Neuronal stem cell (in vitro differentiated cells): ENCODE data around the gene PTPRD.

Source experiments
- DNase-seq: peaks from one replicate; pipeline ENCODE4 v3.0.0-alpha.2; 2013; ENCODE audit warnings: low spot score
- H2AFZ ChIP-seq: one replicate; pipeline ENCODE4 v1.6.1; 2013; ENCODE audit warnings: mild to moderate bottlenecking, low read length, inconsistent platforms
- H2AK5ac ChIP-seq: 2 replicates; pipeline ENCODE4 v1.6.1; 2013; ENCODE audit warnings: low read depth, mild to moderate bottlenecking, inconsistent platforms, low read length, moderate library complexity, mixed read lengths
- H2BK120ac ChIP-seq: 2 replicates; pipeline ENCODE4 v1.6.1; 2013; ENCODE audit warnings: low read depth, mild to moderate bottlenecking, inconsistent platforms, low read length, moderate library complexity, mixed read lengths
- H2BK12ac ChIP-seq: one replicate; pipeline ENCODE4 v1.6.1; 2013; ENCODE audit warnings: low read length, inconsistent platforms
- H2BK15ac ChIP-seq: 2 replicates; pipeline ENCODE4 v1.6.1; 2013; ENCODE audit warnings: mild to moderate bottlenecking, low read length, inconsistent platforms, mixed read lengths
- H2BK5ac ChIP-seq: one replicate; pipeline ENCODE4 v1.6.1; 2013; ENCODE audit warnings: inconsistent platforms, mild to moderate bottlenecking, low read length, moderate library complexity
- H3K14ac ChIP-seq: one replicate; pipeline ENCODE4 v1.6.1; 2013; ENCODE audit warnings: low read length, inconsistent platforms
- H3K18ac ChIP-seq: 2 replicates; pipeline ENCODE4 v1.6.1; 2013; ENCODE audit warnings: low read length, inconsistent platforms
- H3K23ac ChIP-seq: 2 replicates; pipeline ENCODE4 v1.6.1; 2013; ENCODE audit warnings: low read depth, mild to moderate bottlenecking, mixed read lengths, low read length, inconsistent platforms; ENCODE audit not compliant: poor library complexity
- H3K27ac ChIP-seq: replicated peaks from 3 replicates; pipeline ENCODE4 v1.5.1; 2013; ENCODE audit warnings: low read length, inconsistent platforms
- H3K27me3 ChIP-seq, 3 experiments: 2 replicates each; pipeline ENCODE4 v1.6.1; 2013; ENCODE audit warnings: low read length in 3 of 3, mild to moderate bottlenecking in 2 of 3, inconsistent platforms in 1 of 3, low read depth in 1 of 3, mixed read lengths in 1 of 3, moderate library complexity in 1 of 3; ENCODE audit not compliant: control insufficient read depth in 3 of 3, insufficient read depth in 3 of 3
- H3K36me3 ChIP-seq, 2 donors: replicated peaks in 1 of 2; 2 replicates each; pipeline ENCODE4 v1.6.1; 2013; ENCODE audit warnings: low read length in 2 of 2; ENCODE audit not compliant: control insufficient read depth in 2 of 2, insufficient read depth in 2 of 2
- H3K4ac ChIP-seq: 2 replicates; pipeline ENCODE4 v1.6.1; 2013; ENCODE audit warnings: inconsistent platforms, mild to moderate bottlenecking, low read length, moderate library complexity
- H3K4me1 ChIP-seq, 2 donors: 1 replicate in 1 of 2; 2 replicates in 1 of 2; pipeline ENCODE4 v1.6.1; 2013; ENCODE audit warnings: low read length in 2 of 2, low read depth in 1 of 2; ENCODE audit not compliant: control insufficient read depth in 2 of 2, insufficient read depth in 1 of 2
- H3K4me2 ChIP-seq: one replicate; pipeline ENCODE4 v1.6.1; 2013; ENCODE audit warnings: mild to moderate bottlenecking, low read length, inconsistent platforms; ENCODE audit not compliant: insufficient read depth, poor library complexity, severe bottlenecking
- H3K4me3 ChIP-seq, 2 donors: 2 replicates each; pipeline ENCODE4 v1.5.1; 2013; ENCODE audit warnings: low read length in 2 of 2, mild to moderate bottlenecking in 2 of 2, inconsistent platforms in 1 of 2, moderate library complexity in 1 of 2
- H3K79me1 ChIP-seq: one replicate; pipeline ENCODE4 v1.6.1; 2013; ENCODE audit warnings: low read depth, mild to moderate bottlenecking, inconsistent platforms, low read length, moderate library complexity
- H3K9ac ChIP-seq: one replicate; pipeline ENCODE4 v1.6.1; 2013; ENCODE audit warnings: mild to moderate bottlenecking, low read depth, low read length, inconsistent platforms; ENCODE audit not compliant: poor library complexity
- H3K9me3 ChIP-seq, 2 donors: replicated peaks in 1 of 2; 2 replicates each; pipeline versions ENCODE3 to v1.6.1; 2013; ENCODE audit warnings: low read length in 2 of 2, mild to moderate bottlenecking in 2 of 2, inconsistent platforms in 1 of 2, low read depth in 1 of 2, mixed read lengths in 1 of 2, moderate library complexity in 1 of 2; ENCODE audit not compliant: control insufficient read depth in 2 of 2, insufficient read depth in 1 of 2
- H4K8ac ChIP-seq: one replicate; pipeline ENCODE4 v1.6.1; 2013; ENCODE audit warnings: low read depth, mild to moderate bottlenecking, inconsistent platforms, low read length, moderate library complexity
- H4K91ac ChIP-seq: one replicate; pipeline ENCODE4 v1.6.1; 2013; ENCODE audit warnings: low read length, low read depth, mild to moderate bottlenecking, inconsistent platforms; ENCODE audit not compliant: poor library complexity
- WGBS, 2 donors: extraction: QIAGEN DNeasy Blood & Tissue Kit; methylation state at CpG; one replicate each; pipeline ENCODE4 v1.1.7; 2013; ENCODE audit warnings: missing lambda C conversion rate in 2 of 2, mixed read lengths in 1 of 2; ENCODE audit not compliant: insufficient read length in 2 of 2, insufficient replicate concordance in 1 of 2; ENCODE audit errors: extremely low coverage in 2 of 2; 5-methylcytosine and 5-hydroxymethylcytosine counted together

Gene PTPRD

GRCh38 chr9:8391132-8391531 lies 2221.7 kb downstream of the PTPRD start:
- WGBS, 2 donors = no CpG with 5 or more reads among the region's 4 CpGs
- Histone ChIP-seq H2BK15ac (no peak overlapping the region), H3K27me3 (no peaks in the 10 kb centered on the region), H2BK120ac (no peak overlapping the region), H3K18ac (no peak overlapping the region), H3K36me3 (peaks cover 0 to 2% of the 10 kb centered on the region in 2 donors), H4K91ac (no peak overlapping the region), H3K23ac (no peak overlapping the region), H3K4me1 (peaks cover 0 to 2% of the 10 kb centered on the region in 2 donors), H3K9ac (no peak overlapping the region), H2BK5ac (no peak overlapping the region), H3K79me1 (no peaks in the 10 kb centered on the region), H3K4ac (no peak overlapping the region), H3K14ac (no peak overlapping the region), H4K8ac (no peak overlapping the region), H3K4me3 (no peak overlapping the region), H2BK12ac (no peak overlapping the region), H2AFZ (no peak overlapping the region), H3K4me2 (no peak overlapping the region), H3K9me3 (no peaks in the 10 kb centered on the region), H2AK5ac (no peak overlapping the region), H3K27ac (no peak overlapping the region)
- DNase-seq = no peak

DNA sequence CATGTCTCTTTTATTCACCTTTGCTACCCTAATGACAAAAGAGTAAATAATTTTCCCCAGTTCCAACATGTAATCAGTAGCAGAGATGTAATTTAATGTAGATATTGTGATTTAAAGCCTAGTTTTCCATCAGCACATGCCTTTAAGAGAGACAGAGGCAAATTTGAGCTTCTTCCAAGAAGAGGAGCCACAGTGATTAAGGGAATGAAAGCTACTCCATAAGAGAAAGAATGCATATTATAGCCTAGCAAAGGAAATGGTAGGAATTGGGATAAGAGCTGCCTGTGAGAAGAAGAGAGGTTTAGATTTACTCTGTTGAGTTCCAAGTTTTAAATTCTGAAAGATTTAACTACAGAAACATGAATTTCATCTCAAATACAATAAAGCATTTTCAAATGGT lies 2222.2 kb downstream of the PTPRD start:
- Histone ChIP-seq H3K27ac (no peak overlapping the region), H3K4me1 (peaks cover 0 to 2% of the 10 kb centered on the region in 2 donors), H3K4me2 (no peak overlapping the region), H3K9me3 (no peaks in the 10 kb centered on the region), H3K4me3 (no peak overlapping the region), H3K14ac (no peak overlapping the region), H4K91ac (no peak overlapping the region), H2BK5ac (no peak overlapping the region), H3K36me3 (peaks cover 0 to 2% of the 10 kb centered on the region in 2 donors), H2BK12ac (no peak overlapping the region), H3K18ac (no peak overlapping the region), H4K8ac (no peak overlapping the region), H3K23ac (no peak overlapping the region), H2AFZ (no peak overlapping the region), H3K9ac (no peak overlapping the region), H2AK5ac (no peak overlapping the region), H3K27me3 (no peaks in the 10 kb centered on the region), H2BK15ac (no peak overlapping the region), H3K79me1 (no peaks in the 10 kb centered on the region), H3K4ac (no peak overlapping the region), H2BK120ac (no peak overlapping the region)
- DNase-seq = no peak

DNA sequence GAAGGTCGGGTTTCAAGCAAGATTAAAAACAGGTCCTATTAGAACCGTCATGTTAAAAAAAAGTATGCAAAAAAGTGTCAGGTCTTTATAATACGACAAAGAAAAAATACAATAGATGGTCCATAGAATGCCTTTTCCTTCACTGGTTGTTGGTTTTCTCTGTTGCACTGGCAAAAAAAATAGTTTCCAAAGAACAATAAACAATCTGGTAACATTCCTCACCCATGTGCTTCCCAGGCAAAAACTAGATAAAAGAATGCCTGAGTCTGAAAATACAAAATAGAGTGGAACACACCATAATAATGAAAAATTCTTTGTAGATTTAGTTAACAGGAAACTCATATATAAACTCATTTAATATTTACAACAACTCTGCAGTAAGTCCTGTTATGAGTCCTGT lies 2223.3 kb downstream of the PTPRD start:
- Histone ChIP-seq H3K23ac (no peak overlapping the region), H3K79me1 (no peaks in the 10 kb centered on the region), H2AK5ac (no peak overlapping the region), H3K27ac (no peak overlapping the region), H3K4ac (no peak overlapping the region), H3K4me2 (no peak overlapping the region), H2BK12ac (no peak overlapping the region), H3K9me3 (no peaks in the 10 kb centered on the region), H3K4me1 (peaks cover 0 to 2% of the 10 kb centered on the region in 2 donors), H3K4me3 (no peak overlapping the region), H3K27me3 (no peaks in the 10 kb centered on the region), H2BK15ac (no peak overlapping the region), H4K91ac (no peak overlapping the region), H2BK5ac (no peak overlapping the region), H2BK120ac (no peak overlapping the region), H3K14ac (no peak overlapping the region), H3K9ac (no peak overlapping the region), H2AFZ (no peak overlapping the region), H4K8ac (no peak overlapping the region), H3K36me3 (peaks cover 0 to 2% of the 10 kb centered on the region in 2 donors), H3K18ac (no peak overlapping the region)
- DNase-seq = no peak
- WGBS, 2 donors = no CpG with 5 or more reads among the region's 3 CpGs

- H3K4me2 ChIP-seq = no peak overlapping the region
- no peak overlapping the region for H4K91ac ChIP-seq
- no peak overlapping the region for H3K27ac ChIP-seq
- H3K9ac ChIP-seq = no peak overlapping the region
- no peak for DNase-seq
- no CpG with 5 or more reads among the region's 1 CpG for WGBS, 2 donors
- peaks cover 0 to 2% of the 10 kb centered on the region in 2 donors for H3K36me3 ChIP-seq
- H4K8ac ChIP-seq = no peak overlapping the region
- no peaks in the 10 kb centered on the region for H3K79me1 ChIP-seq
- no peak overlapping the region for H3K18ac ChIP-seq
- no peak overlapping the region for H3K14ac ChIP-seq
- H3K9me3 ChIP-seq = no peaks in the 10 kb centered on the region
- H2BK12ac ChIP-seq = no peak overlapping the region
- H2AK5ac ChIP-seq = no peak overlapping the region
- H3K23ac ChIP-seq = no peak overlapping the region
- H2AFZ ChIP-seq = no peak overlapping the region
- H2BK5ac ChIP-seq = no peak overlapping the region
- no peak overlapping the region for H3K4ac ChIP-seq
- no peak overlapping the region for H3K4me3 ChIP-seq
- H2BK120ac ChIP-seq = no peak overlapping the region
- H3K27me3 ChIP-seq = no peaks in the 10 kb centered on the region
- peaks cover 0 to 2% of the 10 kb centered on the region in 2 donors for H3K4me1 ChIP-seq
- H2BK15ac ChIP-seq = no peak overlapping the region
Observed at GRCh38 chr9:8388132-8388531, 2224.7 kb downstream of the PTPRD start.
